Stimulated activated naive CD4-positive, alpha-beta T cell (primary cell): Measurements from ENCODE around the gene CEP131.

ENCODE experiments used
- DNase-seq, 6 experiments: peaks; one replicate each; lab custom pipeline; 2025; lab: John Stamatoyannopoulos, UW

The CEP131 gene

GRCh38 chr17:81222906-81223761 is at the start of gene CEP131:
CEP131 (minus strand) TSS chr17:81222965; CDS start chr17:81220056, 2,909 bp downstream.
- DNase-seq: peak; percentile 97 to 100 (median 99)

- no peak for DNase-seq
Observed at GRCh38 chr17:81271226-81271625, 48.5 kb upstream of the CEP131 start.

- DNase-seq: no peak
Observed at GRCh38 chr17:81270279-81270678, 47.5 kb upstream of the CEP131 start.

GRCh38 chr17:81267390-81268067 is 44.8 kb upstream of the CEP131 start:
- DNase-seq: no peak

- DNase-seq: no peak
Observed at GRCh38 chr17:81265576-81265975, 42.8 kb upstream of the CEP131 start.

- no peak for DNase-seq
Observed at GRCh38 chr17:81264640-81265039, 41.9 kb upstream of the CEP131 start.

GRCh38 chr17:81263371-81264181 is 40.8 kb upstream of the CEP131 start:
- no peak for DNase-seq

GRCh38 chr17:81261582-81262336 is 39.0 kb upstream of the CEP131 start:
- no peak for DNase-seq

- no peak for DNase-seq
Observed at GRCh38 chr17:81261096-81261495, 38.3 kb upstream of the CEP131 start.

GRCh38 chr17:81260641-81261040 is 37.9 kb upstream of the CEP131 start:
- no peak for DNase-seq

GRCh38 chr17:81260171-81260570 is 37.4 kb upstream of the CEP131 start:
- DNase-seq: no peak

- no peak for DNase-seq
Observed at GRCh38 chr17:81259058-81259605, 36.4 kb upstream of the CEP131 start.

- no peak for DNase-seq
Observed at GRCh38 chr17:81258292-81258691, 35.5 kb upstream of the CEP131 start.

GRCh38 chr17:81257533-81257932 is 34.8 kb upstream of the CEP131 start:
- DNase-seq: no peak

- no peak for DNase-seq
Observed at GRCh38 chr17:81256616-81257015, 33.9 kb upstream of the CEP131 start.

- no peak for DNase-seq
Observed at GRCh38 chr17:81254955-81255717, 32.4 kb upstream of the CEP131 start.

GRCh38 chr17:81253358-81254131 is 30.8 kb upstream of the CEP131 start:
- DNase-seq: peak; percentile 28 to 82 (median 46)

GRCh38 chr17:81252987-81253329 is 30.2 kb upstream of the CEP131 start:
- no peak for DNase-seq

- DNase-seq: no peak
Observed at GRCh38 chr17:81252326-81252986, 29.7 kb upstream of the CEP131 start.
